AG04450 (cell line): ENCODE data around the gene ATP10B. TPM values are rescaled to one million over a fixed set of nuclear protein-coding genes. Genes with fewer than 3 reads are reported as not detected.
"Not testable (repeated sequence)": the region's sequence is repeated elsewhere in the genome, so short reads cannot be mapped to it uniquely, and the experiment has no call there.

Source experiments
- CTCF ChIA-PET: fragments of 300-600, 350-600 bp; formaldehyde crosslinking; extraction: SDS; loops from one replicate; lab custom pipeline; 2022; ENCODE audit warnings: antibody characterized with exemption, inconsistent platforms; lab: Charles Lee
- POLR2A ChIA-PET: fragments of 350-600 bp; formaldehyde crosslinking; extraction: SDS; loops from one replicate; lab custom pipeline; 2021; ENCODE audit warnings: antibody characterized with exemption, inconsistent platforms; lab: Yijun Ruan, JAX
- DNase-seq: peaks from one replicate; pipeline ENCODE4 v3.0.0-alpha.2; 2011; ENCODE audit warnings: low read depth, low spot score
- H3K27ac ChIP-seq: one replicate; pipeline ENCODE4 v1.5.1; 2012; ENCODE audit warnings: low read depth, low read length, control low read depth
- H3K27me3 ChIP-seq: one replicate; pipeline ENCODE4 v1.6.0; 2012; ENCODE audit warnings: low read length; ENCODE audit not compliant: control insufficient read depth, insufficient read depth
- H3K4me3 ChIP-seq: 2 replicates; pipeline ENCODE4 v1.5.1; 2011; ENCODE audit warnings: mild to moderate bottlenecking, low read depth, low read length, control low read depth
- H3K9me3 ChIP-seq: 2 replicates; pipeline ENCODE4 v1.5.1; 2012; ENCODE audit warnings: low read length; ENCODE audit not compliant: control insufficient read depth, insufficient read depth
- polyA plus RNA-seq: library from polyadenylated mRNA; depleted of rRNA; stranded (reverse); fragments of >200 nt; gene quantifications from 2 replicates; pipeline ENCODE4 v1.2.3, GENCODE V29; 2011
- TF ChIP-seq, protein P1 (sequence below): IDR thresholded peaks from 2 replicates; pipeline ENCODE4 v1.5.1; 2011; ENCODE audit warnings: low read depth, low read length, control low read depth, inconsistent platforms

ATP10B gene
- polyA plus RNA-seq, 1 experiment: not detected

DNA sequence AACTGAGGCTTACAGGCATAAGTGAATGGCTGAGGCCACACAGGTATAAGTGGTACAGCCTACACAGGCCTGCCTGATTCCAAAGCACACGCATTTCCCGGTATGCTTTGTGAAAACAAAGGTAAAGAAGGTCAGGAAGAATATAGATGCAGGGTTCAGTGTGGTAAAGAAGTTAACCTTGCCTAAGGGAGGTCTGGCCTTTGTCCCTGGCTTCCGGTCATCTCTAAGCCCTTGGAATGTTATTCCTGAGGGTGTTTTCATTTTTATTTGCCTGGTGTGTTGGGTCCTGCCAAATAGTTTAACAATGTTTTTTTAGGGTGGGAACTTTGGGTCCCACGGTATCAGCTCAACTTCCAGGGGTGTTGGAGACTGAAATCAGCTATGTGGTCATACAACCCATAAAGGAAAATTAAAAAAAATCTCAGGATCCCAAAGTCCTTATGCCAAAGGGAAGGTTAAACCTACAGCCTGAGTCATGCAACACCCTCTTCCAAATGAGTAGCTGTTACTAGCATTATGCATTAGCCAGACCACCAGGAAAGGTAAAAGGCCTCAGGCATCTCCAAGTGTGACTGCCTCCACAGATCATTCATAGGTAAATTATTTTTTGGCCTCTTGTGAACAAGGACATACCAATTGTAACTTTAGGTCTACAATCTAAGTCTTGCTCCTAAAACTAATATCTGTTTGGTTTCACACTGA, 124.6 kb downstream of the ATP10B start:
- CTCF ChIA-PET: no interaction called here
- no peaks in the 10 kb centered on the region for H3K27me3 ChIP-seq
- H3K27ac ChIP-seq: no peak overlapping the region
- H3K9me3 ChIP-seq: no peaks in the 10 kb centered on the region; the same call in 1 of the 2 replicates
- no peak for DNase-seq
- TF ChIP-seq, protein P1, sequence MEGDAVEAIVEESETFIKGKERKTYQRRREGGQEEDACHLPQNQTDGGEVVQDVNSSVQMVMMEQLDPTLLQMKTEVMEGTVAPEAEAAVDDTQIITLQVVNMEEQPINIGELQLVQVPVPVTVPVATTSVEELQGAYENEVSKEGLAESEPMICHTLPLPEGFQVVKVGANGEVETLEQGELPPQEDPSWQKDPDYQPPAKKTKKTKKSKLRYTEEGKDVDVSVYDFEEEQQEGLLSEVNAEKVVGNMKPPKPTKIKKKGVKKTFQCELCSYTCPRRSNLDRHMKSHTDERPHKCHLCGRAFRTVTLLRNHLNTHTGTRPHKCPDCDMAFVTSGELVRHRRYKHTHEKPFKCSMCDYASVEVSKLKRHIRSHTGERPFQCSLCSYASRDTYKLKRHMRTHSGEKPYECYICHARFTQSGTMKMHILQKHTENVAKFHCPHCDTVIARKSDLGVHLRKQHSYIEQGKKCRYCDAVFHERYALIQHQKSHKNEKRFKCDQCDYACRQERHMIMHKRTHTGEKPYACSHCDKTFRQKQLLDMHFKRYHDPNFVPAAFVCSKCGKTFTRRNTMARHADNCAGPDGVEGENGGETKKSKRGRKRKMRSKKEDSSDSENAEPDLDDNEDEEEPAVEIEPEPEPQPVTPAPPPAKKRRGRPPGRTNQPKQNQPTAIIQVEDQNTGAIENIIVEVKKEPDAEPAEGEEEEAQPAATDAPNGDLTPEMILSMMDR: no peak
- POLR2A ChIA-PET: no interaction called here
- H3K4me3 ChIP-seq: no peak overlapping the region

DNA sequence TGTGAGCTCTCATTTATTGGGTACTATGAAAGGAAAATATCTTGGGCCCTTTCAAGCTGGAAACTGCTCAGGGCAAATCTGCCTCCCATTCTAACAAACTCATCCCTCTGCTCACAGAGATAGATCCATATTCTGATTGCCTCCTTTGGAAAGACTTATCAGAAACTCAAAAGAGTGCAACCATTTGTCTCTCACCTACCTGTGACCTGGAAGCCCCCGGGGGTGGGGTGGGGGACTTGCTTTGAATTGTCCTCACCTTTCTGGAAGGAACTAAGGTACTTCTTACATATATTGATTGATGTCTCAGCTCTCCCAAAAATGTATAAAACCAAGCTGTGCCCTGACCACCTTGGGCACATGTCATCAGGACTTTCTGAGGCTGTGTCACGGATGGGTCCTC, 125.3 kb downstream of the ATP10B start:
- H3K27me3 ChIP-seq: no peaks in the 10 kb centered on the region
- H3K9me3 ChIP-seq: no peaks in the 10 kb centered on the region; the same call in 1 of the 2 replicates
- no peak for DNase-seq
- POLR2A ChIA-PET: no interaction called here
- no peak overlapping the region for H3K27ac ChIP-seq
- CTCF ChIA-PET: no interaction called here
- H3K4me3 ChIP-seq: no peak overlapping the region
- TF ChIP-seq, protein P1: no peak

DNA sequence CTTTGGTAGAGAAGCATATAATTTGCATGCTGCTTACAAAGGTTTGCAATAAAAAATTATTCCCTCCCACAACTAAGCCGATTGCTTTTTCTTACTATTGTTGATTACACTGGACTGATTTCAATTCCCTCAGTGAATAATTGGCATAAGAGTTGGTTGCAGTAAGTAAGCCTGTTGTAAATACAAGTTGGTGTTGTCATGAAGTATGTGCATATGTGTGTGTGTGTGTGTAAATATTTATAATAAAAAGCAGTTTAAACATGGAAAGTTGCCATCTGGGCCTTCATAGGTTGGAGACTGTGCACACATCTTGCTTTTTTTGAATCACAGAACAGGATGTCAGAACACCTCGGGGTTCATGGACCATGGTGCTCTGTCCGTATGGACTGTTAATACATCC, 131.2 kb downstream of the ATP10B start:
- no peaks in the 10 kb centered on the region; the same call in 1 of the 2 replicates for H3K9me3 ChIP-seq

DNA sequence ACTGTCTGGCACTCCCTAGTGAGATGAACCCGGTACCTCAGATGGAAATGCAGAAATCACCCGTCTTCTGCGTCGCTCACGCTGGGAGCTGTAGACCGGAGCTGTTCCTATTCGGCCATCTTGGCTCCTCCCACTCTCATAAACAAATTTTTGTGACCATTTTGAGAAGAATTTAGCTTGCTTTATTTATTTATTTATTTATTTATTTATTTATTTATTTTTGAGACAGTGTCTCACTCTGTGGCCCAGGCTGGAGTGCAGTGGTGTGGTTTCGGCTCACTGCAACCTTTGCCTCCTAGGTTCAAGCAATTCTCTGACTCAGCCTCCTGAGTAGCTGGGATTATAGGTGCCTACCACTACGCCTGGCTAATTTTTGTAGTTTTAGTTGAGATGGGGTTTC, 136.5 kb downstream of the ATP10B start:
- CTCF ChIA-PET, POLR2A ChIA-PET, H3K9me3 ChIP-seq, H3K27ac ChIP-seq, DNase-seq, H3K4me3 ChIP-seq, H3K27me3 ChIP-seq: not testable (repeated sequence)

More for the DNA sequence above, 131.2 kb downstream of the ATP10B start:
- CTCF ChIA-PET: no interaction called here
- POLR2A ChIA-PET: no interaction called here
- Histone ChIP-seq H3K4me3 (no peak overlapping the region), H3K27ac (no peak overlapping the region), H3K27me3 (no peaks in the 10 kb centered on the region)
- TF ChIP-seq, protein P1: no peak
- no peak for DNase-seq

DNA sequence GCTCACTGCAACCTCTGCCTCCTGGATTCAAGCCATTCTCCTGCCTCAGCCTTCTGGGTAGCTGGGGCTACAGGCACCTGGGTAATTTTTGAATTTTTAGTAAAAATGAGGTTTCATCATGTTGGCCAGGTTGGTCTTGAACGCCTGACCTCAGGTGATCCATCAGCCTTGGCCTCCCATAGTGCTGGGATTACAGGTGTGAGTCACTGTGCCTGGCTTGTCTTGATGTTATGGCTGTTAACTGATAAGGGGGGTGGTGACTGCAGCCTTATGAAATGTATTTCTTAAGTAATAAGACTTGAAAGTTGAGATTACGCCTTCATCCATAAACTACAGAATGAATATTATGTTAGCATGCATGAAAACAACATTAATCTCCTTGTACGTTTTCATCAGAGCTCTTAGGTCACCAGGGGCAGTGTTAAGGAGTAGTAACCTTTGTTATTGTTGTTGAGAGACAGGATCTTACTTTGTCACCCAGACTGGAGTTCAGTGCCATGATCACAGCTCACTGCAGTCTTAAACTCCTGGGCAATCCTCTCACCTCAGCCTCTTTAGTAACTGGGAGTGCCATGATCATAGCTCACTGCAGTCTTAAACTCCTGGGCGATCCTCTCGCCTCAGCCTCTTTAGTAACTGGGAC, 148.3 kb downstream of the ATP10B start:
- TF ChIP-seq, protein P1: no peak
- ChIA-PET POLR2A (no interaction called here), CTCF (no interaction called here)
- H3K4me3 ChIP-seq: no peak overlapping the region
- H3K9me3 ChIP-seq: no peaks in the 10 kb centered on the region; the same call in 1 of the 2 replicates
- H3K27ac ChIP-seq: no peak overlapping the region
- DNase-seq: no peak
- H3K27me3 ChIP-seq: no peaks in the 10 kb centered on the region
